GM21367 (cell line): Measurements from ENCODE around the gene MAGEB16.

Source experiments
- ATAC-seq: cut with Tn5 transposase; IDR thresholded peaks from one replicate; pipeline ENCODE4 v1.9.1; 2021; ENCODE audit not compliant: unreplicated experiment

MAGEB16 gene

DNA sequence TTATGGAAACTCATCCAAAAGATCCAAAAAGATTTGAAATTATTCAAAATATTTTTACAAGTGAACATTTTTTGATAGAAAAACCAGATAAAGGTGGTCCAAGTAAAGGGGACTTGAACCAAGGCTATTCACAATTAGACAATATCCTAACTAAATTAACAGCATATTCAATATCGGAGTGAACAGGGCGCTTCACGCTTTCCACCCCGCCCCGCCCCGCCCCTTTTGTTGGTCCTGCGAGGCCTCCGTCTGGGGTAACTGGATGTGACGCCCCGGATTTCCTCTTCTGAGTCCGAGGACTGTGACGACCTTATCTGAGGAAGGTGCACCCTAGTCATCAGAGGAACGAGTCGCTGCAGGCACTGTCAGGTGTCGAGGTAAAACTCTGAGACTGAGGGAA lies at the start of gene MAGEB16:
TSS of gene MAGEB16 (plus strand) at position 301 of the 400 bp plus-strand sequence. CDS start 3,855 bp downstream, outside the sequence.
- no peak for ATAC-seq

DNA sequence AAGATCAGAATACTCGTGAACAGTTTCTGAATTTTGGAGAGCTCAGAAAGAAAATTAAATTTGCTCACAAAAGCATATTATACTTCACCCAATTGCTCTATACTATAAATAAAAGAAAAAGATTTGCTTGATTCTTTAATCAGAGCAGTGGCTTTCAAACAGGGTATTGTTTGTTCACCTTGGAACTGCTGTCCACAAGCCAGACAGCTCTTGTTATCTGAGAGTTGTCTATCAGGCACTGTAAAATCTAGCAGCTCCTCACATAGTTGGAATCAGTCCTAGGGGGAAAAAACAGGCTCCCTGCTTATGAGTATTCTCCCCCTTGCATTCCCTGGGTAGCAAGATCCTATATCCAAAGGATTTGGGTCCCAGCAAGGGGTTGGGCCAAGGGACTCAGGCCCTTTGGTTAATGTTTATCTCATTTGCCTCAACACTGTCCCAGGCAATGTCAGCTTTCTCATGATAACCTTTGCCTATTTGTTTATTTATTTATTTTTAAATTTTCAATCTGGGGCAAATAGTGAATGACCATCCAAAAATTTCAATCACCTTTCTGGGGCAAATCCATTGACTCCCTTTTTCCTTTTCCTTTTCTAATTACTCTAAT lies 24.1 kb upstream of the MAGEB16 start:
- ATAC-seq = no peak

DNA sequence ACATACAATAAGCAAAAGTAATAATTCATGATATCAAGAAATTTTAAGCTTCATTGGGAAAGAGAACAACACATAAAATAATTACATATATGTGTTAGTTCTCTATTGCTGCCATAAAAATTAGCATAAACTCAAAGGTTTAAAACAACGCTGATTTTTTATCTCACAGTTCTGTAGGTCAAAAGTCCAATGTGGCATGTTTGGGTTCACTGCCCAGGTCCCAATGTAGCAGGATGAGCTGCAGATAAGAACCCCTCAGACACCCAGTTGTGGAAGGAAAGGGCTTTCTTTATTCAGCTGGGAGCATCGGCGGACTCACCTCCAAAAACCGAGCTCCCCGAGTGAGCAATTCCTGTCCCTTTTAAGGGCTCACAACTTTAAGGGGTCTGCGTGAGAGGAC lies 13.1 kb upstream of the MAGEB16 start:
- ATAC-seq = no peak

DNA sequence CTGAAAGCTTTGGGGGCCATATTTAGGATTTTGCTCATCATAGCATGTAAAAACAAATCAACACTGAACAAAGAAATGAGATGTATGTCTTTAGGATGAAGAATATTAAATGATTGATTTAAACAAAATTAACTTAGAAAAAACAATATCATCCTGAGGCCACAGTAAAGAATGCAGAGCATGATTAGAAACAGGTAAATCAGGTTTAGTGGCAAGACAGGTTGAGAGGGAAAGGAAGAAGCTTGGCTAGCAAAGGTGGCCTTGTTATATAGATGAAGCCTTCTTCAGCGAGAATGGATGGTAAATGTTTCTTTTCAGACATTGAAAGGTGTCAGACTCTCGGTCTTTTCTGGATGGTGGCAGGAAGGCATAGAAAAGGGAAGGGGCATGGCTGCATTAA lies 11.9 kb upstream of the MAGEB16 start:
- ATAC-seq = no peak

DNA sequence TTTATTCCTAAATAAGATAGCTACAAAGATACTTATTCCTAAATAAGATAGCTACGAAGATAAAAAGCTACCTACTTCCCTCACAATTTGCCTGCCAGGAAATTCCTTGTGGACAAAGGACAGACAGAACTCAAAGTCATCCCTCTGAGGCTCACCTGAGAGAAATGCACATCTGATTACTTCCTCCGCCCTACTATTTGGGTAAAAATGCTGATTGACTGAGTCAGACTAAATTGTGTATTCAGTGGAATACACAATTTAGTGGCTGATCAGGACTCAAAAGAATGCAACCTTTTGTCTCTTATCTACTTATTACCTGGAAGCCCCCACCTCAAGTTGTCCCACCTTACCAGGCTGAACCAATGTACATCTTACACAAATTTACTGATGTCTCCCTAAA lies 10.3 kb upstream of the MAGEB16 start:
- no peak for ATAC-seq

DNA sequence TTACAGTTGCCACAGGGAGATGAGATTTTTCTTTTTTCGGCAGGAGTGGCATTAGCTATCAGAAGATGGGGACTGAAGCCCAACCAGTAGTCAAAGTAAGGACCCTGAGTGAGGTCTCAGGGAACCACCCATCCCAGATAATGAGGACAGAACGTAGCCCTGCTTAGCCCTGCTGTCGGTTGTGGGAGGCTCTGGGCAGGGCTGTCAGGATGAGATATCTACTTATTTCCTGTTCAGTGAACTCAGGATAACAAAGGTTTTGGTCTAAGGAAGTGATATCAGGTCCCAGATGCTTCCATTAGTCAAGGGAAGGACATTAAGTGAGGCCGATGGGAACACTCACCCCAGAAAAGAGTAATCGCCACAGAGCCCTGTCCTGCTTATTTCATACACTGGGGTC lies 2.3 kb downstream of the MAGEB16 start:
- no peak for ATAC-seq

DNA sequence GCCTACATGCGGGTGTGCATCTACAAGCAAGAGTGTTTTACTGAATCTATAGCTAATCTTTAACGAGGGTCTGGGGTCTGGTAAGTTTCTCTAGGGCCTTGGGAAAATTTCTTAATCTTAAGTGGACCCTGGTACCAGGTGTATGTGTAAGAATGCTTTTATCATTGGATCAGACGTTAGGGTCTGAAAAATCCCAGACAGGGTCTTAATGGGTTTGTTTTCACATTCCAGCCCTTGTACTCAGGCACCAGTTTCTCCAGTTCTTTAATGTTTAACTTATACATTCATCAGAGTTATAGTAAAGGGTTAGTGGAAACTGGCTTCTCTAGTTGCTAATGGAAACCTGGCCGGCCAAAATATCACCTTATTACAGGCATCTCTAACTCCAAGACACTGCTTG lies 11.6 kb downstream of the MAGEB16 start:
- ATAC-seq = no peak

DNA sequence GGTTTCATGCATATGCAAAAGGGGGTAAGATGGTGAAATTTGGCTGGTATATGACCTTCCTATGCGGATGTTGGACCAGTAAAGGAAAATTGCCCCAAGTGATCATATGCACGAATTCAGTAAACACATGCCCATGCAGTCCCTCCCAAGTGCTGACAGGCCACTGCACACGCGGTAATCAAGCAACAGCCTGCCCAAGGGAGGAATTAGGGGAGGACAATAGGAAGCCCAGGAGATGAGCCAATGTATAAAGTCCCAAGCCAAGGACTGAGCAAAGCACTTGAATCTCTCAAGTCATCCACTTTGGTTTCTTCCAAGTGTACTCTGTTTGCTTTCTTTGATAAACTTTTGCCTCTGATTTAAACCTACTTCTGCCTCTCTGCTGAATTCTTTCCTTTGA lies 21.1 kb downstream of the MAGEB16 start:
- ATAC-seq = no peak

DNA sequence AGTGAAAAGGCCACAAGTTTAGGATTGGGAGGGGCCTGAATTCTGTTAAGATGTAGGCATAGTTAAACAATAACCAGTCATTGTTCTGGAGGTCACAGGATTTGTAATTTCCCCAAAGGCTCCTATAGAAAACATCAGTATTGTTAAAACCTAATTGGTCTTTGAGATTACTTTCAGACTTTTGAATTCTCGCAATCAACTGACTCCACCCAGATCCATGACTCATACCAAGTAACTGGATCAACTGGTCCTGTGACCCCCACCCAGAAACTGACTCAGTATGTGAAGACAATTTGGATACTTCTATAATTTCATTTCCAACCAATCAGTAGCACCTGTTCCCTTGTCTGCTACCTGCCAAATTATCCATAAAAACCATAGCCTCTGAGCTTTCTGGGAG lies 28.4 kb downstream of the MAGEB16 start:
- ATAC-seq = no peak

DNA sequence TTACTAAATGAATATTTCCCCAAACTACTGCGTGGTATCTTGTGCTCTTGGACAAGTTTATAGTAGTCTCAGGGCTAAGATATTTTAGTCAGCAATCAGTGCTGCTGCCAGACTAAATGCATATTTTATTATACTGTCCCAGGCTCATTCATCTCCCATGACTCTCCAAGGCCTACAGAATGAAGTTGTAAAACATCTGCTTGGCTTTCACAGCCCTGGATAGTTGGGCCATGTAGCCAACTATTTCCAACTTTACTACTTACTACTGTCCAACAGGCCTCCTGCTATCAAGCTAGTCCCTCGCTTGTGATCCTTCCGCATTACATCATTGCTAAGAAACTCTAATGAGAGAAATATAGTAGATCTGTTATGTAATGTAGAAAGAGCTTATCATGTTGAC lies 31.4 kb downstream of the MAGEB16 start:
- ATAC-seq = no peak

DNA sequence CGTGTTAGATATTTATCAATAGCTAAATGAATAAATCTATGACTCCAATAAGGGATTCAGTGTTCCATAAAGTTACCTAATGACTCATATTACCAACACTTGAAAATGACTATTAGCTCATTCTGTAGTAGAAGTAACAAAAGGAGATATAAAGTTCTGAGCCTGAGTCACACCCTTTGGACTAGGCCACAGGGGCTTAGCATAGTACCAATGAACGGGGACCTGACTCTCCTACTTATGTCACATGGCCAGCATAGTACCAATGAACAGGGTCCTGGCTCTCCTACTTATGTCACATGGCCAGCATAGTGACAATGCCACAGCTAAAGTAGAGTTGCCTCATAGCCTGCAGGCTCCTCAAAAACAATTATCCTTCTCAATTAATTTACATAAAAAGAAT lies 43.7 kb downstream of the MAGEB16 start:
- ATAC-seq = no peak

DNA sequence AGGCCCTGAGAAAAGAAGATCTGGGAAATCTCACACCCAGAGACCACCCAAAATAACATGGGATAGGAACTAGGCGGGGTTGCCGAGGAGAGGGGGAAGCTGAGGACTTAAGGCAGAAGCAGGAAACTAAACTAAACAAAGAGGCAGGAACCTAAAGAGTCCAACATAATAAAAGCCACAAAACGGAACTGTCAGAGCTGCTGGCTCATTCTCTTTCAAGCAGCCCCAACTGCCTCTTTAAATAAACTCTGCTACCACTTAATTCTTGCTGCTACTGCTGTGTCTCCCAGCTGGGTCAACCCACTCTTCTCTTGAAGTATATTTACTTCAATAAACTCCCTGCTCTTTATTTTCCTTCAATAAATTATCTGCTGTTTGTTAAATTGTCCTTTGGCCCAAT lies 44.5 kb downstream of the MAGEB16 start:
- ATAC-seq = no peak

DNA sequence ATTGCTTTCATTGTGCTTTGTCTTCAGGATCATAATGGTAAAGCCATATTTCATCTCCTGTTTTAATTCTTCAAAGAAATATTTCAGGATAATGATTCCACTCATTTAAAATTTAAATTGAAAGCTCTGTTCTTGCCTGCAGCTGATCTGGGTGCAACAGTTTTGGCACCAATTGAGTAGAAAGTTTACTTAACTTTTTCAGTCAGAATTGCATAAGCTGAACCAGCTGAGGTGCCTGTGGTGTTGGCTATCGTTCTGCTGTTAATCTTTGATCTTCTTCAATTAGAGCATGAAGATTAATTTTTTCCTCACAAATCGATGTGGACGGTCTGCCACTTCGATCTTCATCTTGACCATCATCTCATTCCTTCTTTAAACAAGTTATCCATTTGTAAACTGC lies 49.6 kb downstream of the MAGEB16 start:
- ATAC-seq = no peak
